ENCODE data around the gene SPEG. TPM values are rescaled to one million over a fixed set of nuclear protein-coding genes. Genes with fewer than 3 reads are reported as not detected.

The SPEG gene
- total RNA-seq, 2 experiments from 2014 or later, result 18.1 to 23.6 TPM

DNA sequence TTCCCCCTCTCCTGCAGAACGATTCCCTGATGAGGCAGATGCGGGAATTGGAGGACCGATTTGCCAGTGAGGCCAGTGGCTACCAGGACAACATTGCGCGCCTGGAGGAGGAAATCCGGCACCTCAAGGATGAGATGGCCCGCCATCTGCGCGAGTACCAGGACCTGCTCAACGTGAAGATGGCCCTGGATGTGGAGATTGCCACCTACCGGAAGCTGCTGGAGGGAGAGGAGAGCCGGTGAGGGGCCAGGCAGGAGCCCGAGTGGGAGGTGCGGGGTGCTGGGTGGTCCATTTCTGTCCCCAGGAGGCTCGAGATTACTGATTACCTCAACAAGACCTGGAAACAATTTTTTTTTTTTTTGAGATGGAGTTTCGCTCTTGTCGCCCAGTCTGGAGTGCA lies 13.3 kb upstream of the SPEG start:
- Mint-ChIP-seq H3K27me3 (peaks cover 31% of the 10 kb centered on the region), H3K9me3 (no peaks in the 10 kb centered on the region), H3K27ac (no peak overlapping the region), H3K4me3 (no peak overlapping the region), H3K4me1 (peaks cover 2% of the 10 kb centered on the region), H3K36me3 (no peaks in the 10 kb centered on the region)
- POLR2A ChIA-PET, result no interaction called here
- DNase-seq (no peak), ATAC-seq (ENCODE audit: low read depth) (no peak)

DNA sequence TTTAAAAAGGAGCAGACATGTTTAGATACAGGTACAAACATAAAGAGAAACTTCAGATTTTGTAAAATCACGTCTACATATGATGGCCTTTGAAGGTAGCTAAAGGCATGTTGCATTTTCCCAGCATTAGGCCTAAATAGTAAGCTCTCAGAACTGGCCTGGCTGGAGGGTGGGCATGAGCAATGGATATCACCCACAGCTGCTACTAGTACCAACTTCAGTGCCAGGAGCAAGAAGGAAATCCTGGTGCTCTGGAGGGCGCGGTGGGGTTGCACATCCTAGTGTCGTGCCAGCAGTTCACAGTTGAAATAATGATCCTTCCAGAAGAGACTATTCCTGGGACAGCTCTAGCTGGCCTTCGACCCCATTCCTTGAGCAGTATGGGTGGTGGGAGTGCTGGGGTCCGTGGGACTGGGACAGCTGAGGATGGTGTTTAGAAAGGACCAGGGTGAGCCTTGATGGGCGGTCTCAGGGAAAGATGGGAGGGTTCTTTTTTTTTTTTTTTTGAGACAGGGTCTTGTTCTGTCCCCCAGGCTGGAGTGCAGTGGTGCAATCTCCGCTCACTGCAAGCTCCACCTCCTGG lies 11.6 kb upstream of the SPEG start:
- Mint-ChIP-seq H3K27ac (no peak overlapping the region), H3K36me3 (no peaks in the 10 kb centered on the region), H3K4me1 (peaks cover 2% of the 10 kb centered on the region), H3K27me3 (peaks cover 43% of the 10 kb centered on the region), H3K4me3 (no peak overlapping the region), H3K9me3 (no peaks in the 10 kb centered on the region)
- DNase-seq, result no peak
- ATAC-seq (ENCODE audit: low read depth), result no peak
- POLR2A ChIA-PET, result no interaction called here

- Mint-ChIP-seq H3K27me3 (peaks cover 44% of the 10 kb centered on the region), H3K27ac (no peak overlapping the region), H3K9me3 (no peaks in the 10 kb centered on the region), H3K4me3 (no peak overlapping the region), H3K36me3 (no peaks in the 10 kb centered on the region), H3K4me1 (peaks cover 2% of the 10 kb centered on the region)
- no peak for DNase-seq
- POLR2A ChIA-PET, result no interaction called here
- ATAC-seq (ENCODE audit: low read depth), result no peak
Observed at GRCh38 chr2:219423652-219424377, 10.8 kb upstream of the SPEG start.

DNA sequence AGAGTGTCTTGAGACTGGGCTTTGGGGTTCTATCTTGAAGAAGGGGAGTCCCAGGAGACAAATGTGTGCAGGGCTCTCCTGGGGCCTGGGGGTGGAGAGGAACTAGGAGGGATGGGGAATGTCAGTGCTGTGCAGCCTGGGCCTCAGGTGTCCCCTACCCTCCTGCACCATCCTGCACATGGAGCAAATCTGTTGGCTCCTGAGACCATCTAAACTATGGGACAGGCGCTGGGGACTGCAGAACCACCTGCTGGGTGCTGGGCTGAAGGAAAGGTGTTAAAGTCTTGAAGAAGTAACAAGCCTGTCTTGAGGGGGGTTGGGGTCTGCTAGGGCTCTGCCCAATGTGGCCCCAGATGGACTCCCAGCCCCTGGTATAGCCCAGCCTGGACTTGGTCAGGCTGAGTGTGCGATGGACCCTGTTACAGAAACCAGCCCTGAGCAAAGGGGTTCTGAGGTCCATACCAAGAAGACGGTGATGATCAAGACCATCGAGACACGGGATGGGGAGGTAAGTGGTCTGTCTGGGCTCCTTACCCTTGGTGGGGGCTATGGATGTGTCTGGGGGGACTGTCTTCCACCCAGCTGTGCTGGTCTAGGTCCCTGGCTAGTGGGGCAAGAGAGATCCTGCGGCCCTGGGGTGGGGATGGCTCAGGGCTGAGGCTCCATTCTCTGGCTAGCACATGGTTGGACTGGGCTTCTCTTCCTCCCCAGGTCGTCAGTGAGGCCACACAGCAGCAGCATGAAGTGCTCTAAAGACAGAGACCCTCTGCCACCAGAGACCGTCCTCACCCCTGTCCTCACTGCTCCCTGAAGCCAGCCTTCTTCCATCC lies 9.2 kb upstream of the SPEG start:
- POLR2A ChIA-PET, result no interaction called here
- Mint-ChIP-seq H3K27me3 (peaks cover 34% of the 10 kb centered on the region), H3K4me3 (no peak overlapping the region), H3K4me1 (no peaks in the 10 kb centered on the region), H3K36me3 (no peaks in the 10 kb centered on the region), H3K9me3 (no peaks in the 10 kb centered on the region), H3K27ac (no peak overlapping the region)
- ATAC-seq (ENCODE audit: low read depth) (no peak), DNase-seq (no peak)

- Mint-ChIP-seq H3K9me3 (no peaks in the 10 kb centered on the region), H3K36me3 (no peaks in the 10 kb centered on the region), H3K27me3 (peaks cover 30% of the 10 kb centered on the region), H3K4me1 (no peaks in the 10 kb centered on the region), H3K27ac (no peak overlapping the region), H3K4me3 (no peak overlapping the region)
- POLR2A ChIA-PET, result no interaction called here
- DNase-seq (no peak), ATAC-seq (ENCODE audit: low read depth) (no peak)
Observed at GRCh38 chr2:219426068-219426443, 8.6 kb upstream of the SPEG start.

DNA sequence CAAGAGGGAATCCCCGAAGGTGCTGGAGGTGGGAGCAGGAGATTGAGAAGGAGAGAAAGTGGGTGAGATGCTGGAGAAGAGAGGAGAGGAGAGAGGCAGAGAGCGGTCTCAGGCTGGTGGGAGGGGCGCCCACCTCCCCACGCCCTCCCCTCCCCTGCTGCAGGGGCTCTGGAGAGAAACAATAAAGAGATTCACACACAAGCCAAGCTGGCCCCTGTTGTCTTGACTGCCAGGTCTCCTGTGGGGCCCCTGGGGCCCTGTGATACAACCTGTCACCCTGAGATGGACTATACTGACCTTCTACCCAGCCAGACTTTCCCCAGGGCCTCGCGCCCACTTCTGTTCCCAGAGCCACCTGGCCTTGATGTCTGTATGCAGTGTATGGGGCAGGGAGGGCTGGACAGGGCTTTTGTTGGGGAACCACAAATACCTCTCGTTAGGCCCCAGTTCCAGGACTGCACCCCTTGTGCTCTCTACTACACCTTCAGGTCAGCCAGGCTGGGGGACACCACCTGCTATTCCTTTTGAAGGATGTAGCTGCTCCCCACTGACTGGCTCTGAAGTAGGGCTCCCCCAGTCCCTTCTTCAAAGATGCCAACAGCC lies 8.0 kb upstream of the SPEG start:
- no peaks in the 10 kb centered on the region for H3K36me3 Mint-ChIP-seq
- POLR2A ChIA-PET, result no interaction called here
- no peak for DNase-seq
- no peaks in the 10 kb centered on the region for H3K9me3 Mint-ChIP-seq
- no peak overlapping the region for H3K27ac Mint-ChIP-seq
- H3K4me3 Mint-ChIP-seq, result no peak overlapping the region
- no peaks in the 10 kb centered on the region for H3K4me1 Mint-ChIP-seq
- ATAC-seq (ENCODE audit: low read depth), result no peak
- H3K27me3 Mint-ChIP-seq, result peaks cover 27% of the 10 kb centered on the region

GRCh38 chr2:219428469-219428868 lies 6.2 kb upstream of the SPEG start:
- Mint-ChIP-seq H3K27me3 (peaks cover 33% of the 10 kb centered on the region), H3K27ac (no peak overlapping the region), H3K9me3 (no peaks in the 10 kb centered on the region), H3K4me1 (no peaks in the 10 kb centered on the region), H3K36me3 (no peaks in the 10 kb centered on the region), H3K4me3 (no peak overlapping the region)
- ATAC-seq (ENCODE audit: low read depth), result no peak
- no peak for DNase-seq
- POLR2A ChIA-PET, result no interaction called here

GRCh38 chr2:219429958-219430606 lies 4.6 kb upstream of the SPEG start:
- H3K27ac Mint-ChIP-seq, result no peak overlapping the region
- H3K27me3 Mint-ChIP-seq, result peaks cover 36% of the 10 kb centered on the region
- no peaks in the 10 kb centered on the region for H3K9me3 Mint-ChIP-seq
- H3K4me1 Mint-ChIP-seq, result peaks cover 3% of the 10 kb centered on the region
- ATAC-seq (ENCODE audit: low read depth) (no peak), DNase-seq (no peak)
- POLR2A ChIA-PET, result interaction anchor here (1.6 kb wide), 1 partner anchor 28 kb away, joined by 3 read pairs; no protein-coding TSS in a partner anchor
- H3K36me3 Mint-ChIP-seq, result no peaks in the 10 kb centered on the region
- no peak overlapping the region for H3K4me3 Mint-ChIP-seq

GRCh38 chr2:219430633-219431615 lies 3.7 kb upstream of the SPEG start:
- POLR2A ChIA-PET, result interaction anchor here (1.6 kb wide), 1 partner anchor 27 kb away, joined by 3 read pairs; no protein-coding TSS in a partner anchor

DNA sequence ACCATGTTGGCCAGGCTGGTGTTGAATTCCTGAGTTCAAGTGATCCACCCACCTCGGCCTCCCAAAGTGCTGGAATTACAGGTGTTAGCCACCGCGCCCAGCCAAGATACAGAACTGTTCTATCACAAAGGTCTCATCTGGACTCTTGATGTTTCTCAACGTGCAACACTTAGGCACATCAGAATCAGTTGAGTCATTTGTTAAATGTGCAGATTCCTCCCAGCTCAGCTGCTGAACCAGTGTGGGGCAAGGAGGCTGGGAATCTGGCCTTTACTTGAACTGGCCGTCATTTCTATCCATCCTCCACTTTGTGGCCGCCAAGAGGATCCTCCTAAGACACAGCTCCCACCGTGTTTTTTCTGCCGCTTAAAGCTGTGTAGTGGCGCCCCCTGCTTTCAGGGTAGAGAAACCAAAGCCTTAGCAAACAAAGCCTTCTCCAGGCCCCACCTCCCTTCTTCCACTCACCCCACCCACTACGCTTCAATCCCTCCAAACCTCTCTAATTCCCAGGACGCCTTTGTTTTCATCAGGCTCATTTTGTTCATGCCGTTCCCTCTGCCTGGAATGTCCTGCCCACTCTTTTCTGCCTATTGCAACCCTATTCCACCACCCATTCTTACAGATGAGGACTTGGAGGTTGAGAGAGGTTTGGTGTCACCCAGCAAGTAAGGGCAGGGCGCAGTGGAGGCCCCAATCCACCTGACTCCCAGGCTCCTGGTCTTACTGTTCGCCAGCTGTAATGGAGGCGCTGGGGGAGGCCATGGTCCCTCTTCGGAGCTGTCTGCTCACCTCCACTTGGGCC lies 776 bp upstream of the SPEG start:
- Mint-ChIP-seq H3K9me3 (no peaks in the 10 kb centered on the region), H3K27ac (no peak overlapping the region), H3K27me3 (peaks cover 33% of the 10 kb centered on the region), H3K4me3 (no peak overlapping the region), H3K4me1 (peaks cover 3% of the 10 kb centered on the region), H3K36me3 (no peaks in the 10 kb centered on the region)
- POLR2A ChIA-PET, result no interaction called here
- DNase-seq (no peak), ATAC-seq (ENCODE audit: low read depth) (peak; percentile 48)

More at GRCh38 chr2:219430633-219431615, 3.7 kb upstream of the SPEG start:
- Mint-ChIP-seq H3K4me1 (peaks cover 3% of the 10 kb centered on the region), H3K27me3 (peaks cover 45% of the 10 kb centered on the region), H3K9me3 (no peaks in the 10 kb centered on the region), H3K4me3 (no peak overlapping the region), H3K36me3 (no peaks in the 10 kb centered on the region), H3K27ac (no peak overlapping the region)
- peak; percentile 67 for ATAC-seq (ENCODE audit: low read depth)
- no peak for DNase-seq

DNA sequence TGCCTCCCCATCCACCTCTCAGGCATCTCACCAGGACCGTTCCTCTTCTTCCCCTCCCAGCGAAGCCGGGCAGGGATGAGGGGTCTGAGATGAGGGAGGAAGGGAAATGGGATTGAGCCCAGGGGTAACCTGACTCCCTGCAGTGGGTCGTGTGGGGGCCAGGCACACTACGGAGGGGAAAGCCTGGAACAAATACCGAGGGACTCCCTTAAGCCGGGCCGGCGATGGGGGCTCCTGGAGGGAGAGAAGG lies 250 bp upstream of the SPEG start:
- Mint-ChIP-seq H3K36me3 (no peaks in the 10 kb centered on the region), H3K4me1 (peaks cover 3% of the 10 kb centered on the region), H3K27ac (no peak overlapping the region), H3K9me3 (no peaks in the 10 kb centered on the region), H3K27me3 (peaks cover 33% of the 10 kb centered on the region), H3K4me3 (no peak overlapping the region)
- no peak for DNase-seq
- no peak for ATAC-seq (ENCODE audit: low read depth)
- POLR2A ChIA-PET, result no interaction called here

GRCh38 chr2:219435701-219436100 lies 1.1 kb downstream of the SPEG start:
- POLR2A ChIA-PET, result no interaction called here
- no peaks in the 10 kb centered on the region for H3K9me3 Mint-ChIP-seq
- H3K4me1 Mint-ChIP-seq, result peaks cover 3% of the 10 kb centered on the region

More at GRCh38 chr2:219435701-219436100, 1.1 kb downstream of the SPEG start:
- ATAC-seq (ENCODE audit: low read depth) (no peak), DNase-seq (no peak)
- Mint-ChIP-seq H3K27ac (no peak overlapping the region), H3K36me3 (no peaks in the 10 kb centered on the region), H3K27me3 (peaks cover 38% of the 10 kb centered on the region), H3K4me3 (no peak overlapping the region)
